Karpas-422 (cell line): ENCODE measurements around the gene ABHD2. TPM values are rescaled to one million over a fixed set of nuclear protein-coding genes. Genes with fewer than 3 reads are reported as not detected.
"Not testable (repeated sequence)": the region's sequence is repeated elsewhere in the genome, so short reads cannot be mapped to it uniquely, and the experiment has no call there.

Experiments used
- DNase-seq: peaks from one replicate; pipeline ENCODE4 v3.0.0-alpha.2; 2015
- H2AFZ ChIP-seq: fragments of 200-600 bp; sonication (generic); 2 replicates; pipeline ENCODE4 v1.6.1; 2014; ENCODE audit warnings: antibody characterized with exemption, low read length, mixed read lengths
- H3K27ac ChIP-seq: fragments of 200-600 bp; sonication (generic); 2 replicates; pipeline ENCODE4 v1.5.1; 2014; ENCODE audit warnings: mild to moderate bottlenecking, low read length, moderate library complexity
- H3K27me3 ChIP-seq: fragments of 200-600 bp; sonication (generic); 2 replicates; pipeline ENCODE4 v1.6.1; 2014; ENCODE audit warnings: low read length, mixed read lengths
- H3K36me3 ChIP-seq: fragments of 200-600 bp; sonication (generic); 2 replicates; pipeline ENCODE4 v1.6.1; 2014; ENCODE audit warnings: low read length, mixed read lengths; ENCODE audit not compliant: insufficient read depth
- H3K4me1 ChIP-seq: fragments of 200-600 bp; sonication (generic); 2 replicates; pipeline ENCODE4 v1.6.1; 2014; ENCODE audit warnings: mild to moderate bottlenecking, low read length, mixed read lengths
- H3K4me2 ChIP-seq: fragments of 200-600 bp; sonication (generic); 2 replicates; pipeline ENCODE4 v1.6.1; 2014; ENCODE audit warnings: low read length, low read depth, mild to moderate bottlenecking; ENCODE audit not compliant: poor library complexity, severe bottlenecking
- H3K4me3 ChIP-seq: fragments of 200-600 bp; sonication (generic); 2 replicates; pipeline ENCODE4 v1.5.1; 2014; ENCODE audit warnings: mild to moderate bottlenecking, antibody characterized with exemption, low read length, mixed read lengths
- H3K79me2 ChIP-seq: fragments of 200-600 bp; sonication (generic); 2 replicates; pipeline ENCODE4 v1.6.1; 2014; ENCODE audit warnings: mild to moderate bottlenecking, low read length, mixed read lengths
- H3K9ac ChIP-seq: fragments of 200-600 bp; sonication (generic); 2 replicates; pipeline ENCODE4 v1.6.0; 2014; ENCODE audit warnings: low read length
- H3K9me2 ChIP-seq: fragments of 200-600 bp; sonication (generic), shearing (Covaris generic); replicated peaks from 2 replicates; pipeline ENCODE4 v1.6.0; 2014; ENCODE audit warnings: mild to moderate bottlenecking, low read length, moderate library complexity; ENCODE audit not compliant: insufficient read depth
- H3K9me3 ChIP-seq: fragments of 300-700, 200-600 bp; sonication (generic); 2 replicates; pipeline ENCODE4 v1.6.1; 2014; ENCODE audit warnings: low read length, mixed read lengths
- H4K20me1 ChIP-seq: fragments of 200-600 bp; sonication (generic); 2 replicates; pipeline ENCODE4 v1.6.1; 2014; ENCODE audit warnings: mild to moderate bottlenecking, antibody characterized with exemption, low read length, low read depth; ENCODE audit not compliant: insufficient read depth
- total RNA-seq: library from RNA; depleted of rRNA; stranded (reverse); fragments of >200 nt; shearing (Covaris generic); gene quantifications from 2 replicates; pipeline ENCODE4 v1.2.3, GENCODE V29; 2014; ENCODE audit warnings: low replicate concordance

ABHD2 gene
- total RNA-seq, 1 experiment from 2014 or later: 43.6 TPM

- Histone ChIP-seq H3K4me1 (no peaks in the 10 kb centered on the region), H3K27ac (no peak overlapping the region), H3K9me3 (no peaks in the 10 kb centered on the region), H3K36me3 (no peaks in the 10 kb centered on the region), H4K20me1 (no peaks in the 10 kb centered on the region), H3K4me3 (no peak overlapping the region), H2AFZ (no peak overlapping the region), H3K9ac (no peak overlapping the region), H3K79me2 (no peaks in the 10 kb centered on the region), H3K9me2 (no peaks in the 10 kb centered on the region), H3K27me3 (no peaks in the 10 kb centered on the region), H3K4me2 (no peak overlapping the region)
- DNase-seq: no peak
These were observed 9.1 kb upstream of the ABHD2 start for GRCh38 chr15:89078851-89079810.

- Histone ChIP-seq H3K9me3 (no peaks in the 10 kb centered on the region), H3K27me3 (no peaks in the 10 kb centered on the region), H3K4me2 (no peak overlapping the region), H3K79me2 (no peaks in the 10 kb centered on the region), H4K20me1 (no peaks in the 10 kb centered on the region), H3K36me3 (no peaks in the 10 kb centered on the region), H3K4me3 (no peak overlapping the region), H3K9ac (no peak overlapping the region), H3K4me1 (no peaks in the 10 kb centered on the region), H3K9me2 (no peaks in the 10 kb centered on the region), H2AFZ (no peak overlapping the region), H3K27ac (no peak overlapping the region)
- DNase-seq: no peak
These were observed 6.4 kb upstream of the ABHD2 start for GRCh38 chr15:89081878-89082277.

- Histone ChIP-seq H3K9me3 (no peaks in the 10 kb centered on the region), H3K9ac (no peak overlapping the region), H3K9me2 (no peaks in the 10 kb centered on the region), H3K4me2 (no peak overlapping the region), H4K20me1 (no peaks in the 10 kb centered on the region), H3K27me3 (no peaks in the 10 kb centered on the region), H2AFZ (no peak overlapping the region), H3K4me1 (peaks cover 7% of the 10 kb centered on the region), H3K4me3 (no peak overlapping the region), H3K36me3 (no peaks in the 10 kb centered on the region), H3K79me2 (no peaks in the 10 kb centered on the region), H3K27ac (no peak overlapping the region)
- no peak for DNase-seq
These were observed 5.0 kb upstream of the ABHD2 start for GRCh38 chr15:89083246-89083645.

GRCh38 chr15:89085289-89085926 is 2.8 kb upstream of the ABHD2 start:
- Histone ChIP-seq H3K9ac (no peak overlapping the region), H3K9me3 (no peaks in the 10 kb centered on the region), H3K36me3 (no peaks in the 10 kb centered on the region), H3K4me2 (no peak overlapping the region), H3K4me3 (no peak overlapping the region), H4K20me1 (no peaks in the 10 kb centered on the region), H3K4me1 (peaks cover 23% of the 10 kb centered on the region), H3K27ac (no peak overlapping the region), H3K79me2 (peaks cover 16% of the 10 kb centered on the region), H3K27me3 (no peaks in the 10 kb centered on the region), H3K9me2 (no peaks in the 10 kb centered on the region), H2AFZ (no peak overlapping the region)
- no peak for DNase-seq

GRCh38 chr15:89085933-89086332 is 2.3 kb upstream of the ABHD2 start:
- H3K27ac ChIP-seq, H3K4me2 ChIP-seq, DNase-seq, H3K9me2 ChIP-seq, H3K36me3 ChIP-seq, H3K27me3 ChIP-seq, H3K9ac ChIP-seq, H4K20me1 ChIP-seq, H3K4me3 ChIP-seq, H3K9me3 ChIP-seq, H2AFZ ChIP-seq: not testable (repeated sequence)
- Histone ChIP-seq H3K79me2 (peaks cover 18% of the 10 kb centered on the region), H3K4me1 (peaks cover 28% of the 10 kb centered on the region)

GRCh38 chr15:89086390-89086789 is 1.9 kb upstream of the ABHD2 start:
- DNase-seq, H3K9ac ChIP-seq: not testable (repeated sequence)

GRCh38 chr15:89087161-89087829 is 961 bp upstream of the ABHD2 start:
- no peak for DNase-seq
- Histone ChIP-seq H3K27me3 (no peaks in the 10 kb centered on the region), H3K4me1 (peaks cover 41% of the 10 kb centered on the region), H3K4me2 (peak overlapping the region; percentile 87), H3K9ac (peak overlapping the region; percentile 71), H3K9me2 (no peaks in the 10 kb centered on the region), H3K9me3 (no peaks in the 10 kb centered on the region), H2AFZ (peak overlapping the region; percentile 38; the same call in 1 of the 2 replicates), H3K36me3 (no peaks in the 10 kb centered on the region), H3K79me2 (peaks cover 31% of the 10 kb centered on the region), H3K4me3 (peak overlapping the region; percentile 63), H3K27ac (no peak overlapping the region), H4K20me1 (no peaks in the 10 kb centered on the region)

More at GRCh38 chr15:89086390-89086789, 1.9 kb upstream of the ABHD2 start:
- H3K4me3 ChIP-seq, H3K27ac ChIP-seq, H2AFZ ChIP-seq, H3K9me2 ChIP-seq, H3K36me3 ChIP-seq, H4K20me1 ChIP-seq, H3K9me3 ChIP-seq, H3K4me2 ChIP-seq, H3K27me3 ChIP-seq: not testable (repeated sequence)
- Histone ChIP-seq H3K79me2 (peaks cover 23% of the 10 kb centered on the region), H3K4me1 (peaks cover 33% of the 10 kb centered on the region)
